HEK293 (cell line): ENCODE results near the gene CCDC187.

Source experiments
- CTCF ChIP-seq: fragments of 450-650 bp; formaldehyde crosslinking; IDR thresholded peaks from 2 replicates; pipeline ENCODE4 v1.5.1; 2016; ENCODE audit warnings: missing biosample characterization, missing genetic modification characterization
- HOXD13 ChIP-seq: sonication (generic); formaldehyde crosslinking; IDR thresholded peaks from 2 replicates; pipeline ENCODE4 v1.8.0; 2022; ENCODE audit warnings: missing genetic modification reagents, borderline replicate concordance
- PRDM10 ChIP-seq: fragments of 450-650 bp; formaldehyde crosslinking; IDR thresholded peaks from 2 replicates; pipeline ENCODE4 v1.5.1; 2016; ENCODE audit warnings: missing biosample characterization, missing genetic modification characterization
- YY1 ChIP-seq: fragments of 450-650 bp; formaldehyde crosslinking; IDR thresholded peaks from 2 replicates; pipeline ENCODE4 v1.5.1; 2018; ENCODE audit warnings: missing biosample characterization, missing genetic modification characterization
- ZBTB20 ChIP-seq: fragments of 450-650 bp; formaldehyde crosslinking; IDR thresholded peaks from 2 replicates; pipeline ENCODE4 v1.5.1; 2016; ENCODE audit warnings: missing biosample characterization, missing genetic modification characterization
- ZBTB44 ChIP-seq: fragments of 450-650 bp; IDR thresholded peaks from 2 replicates; pipeline ENCODE4 v1.5.1; 2018; ENCODE audit warnings: missing biosample characterization, mild to moderate bottlenecking, missing genetic modification characterization
- ZBTB7A ChIP-seq: fragments of 450-650 bp; formaldehyde crosslinking; IDR thresholded peaks from 2 replicates; pipeline ENCODE4 v1.5.1; 2016; ENCODE audit warnings: low read depth, missing biosample characterization, missing genetic modification characterization
- ZNF121 ChIP-seq: fragments of 450-650 bp; formaldehyde crosslinking; IDR thresholded peaks from 2 replicates; pipeline ENCODE4 v1.5.1; 2016; ENCODE audit warnings: missing biosample characterization, missing genetic modification characterization
- ZNF335 ChIP-seq: fragments of 450-650 bp; formaldehyde crosslinking; conservative IDR thresholded peaks from 2 replicates; pipeline ENCODE4 v1.5.1; 2016; ENCODE audit warnings: missing biosample characterization, missing genetic modification characterization

- TF ChIP-seq YY1 (no peak), HOXD13 (CRISPR knock-in tag) (no peak), CTCF (tag by site-specific recombination) (no peak), PRDM10 (no peak), ZBTB20 (no peak), ZNF121 (no peak), ZBTB44 (tag by site-specific recombination) (no peak), ZNF335 (tag by site-specific recombination) (no peak), ZBTB7A (no peak)
Measured at GRCh38 chr9:136286359-136286986, 17.4 kb downstream of the CCDC187 start.
